SK-N-SH (cell line): ENCODE data around the gene RIPK4. TPM values are rescaled to one million over a fixed set of nuclear protein-coding genes. Genes with fewer than 3 reads are reported as not detected.

Experiments
- CTCF ChIA-PET: fragments of 300-600, 350-600 bp; formaldehyde crosslinking; extraction: SDS; loops from one replicate; lab custom pipeline; 2021; lab: Yijun Ruan, JAX
- POLR2A ChIA-PET: fragments of 350-600 bp; sonication (Branson Sonifier 250); formaldehyde crosslinking; extraction: SDS; loops from one replicate; lab custom pipeline; 2020; ENCODE audit warnings: antibody characterized with exemption, inconsistent platforms; lab: Yijun Ruan, JAX
- DNase-seq: peaks from one replicate; pipeline ENCODE4 v3.0.0; 2012
- H2AFZ ChIP-seq: fragments of 200-600 bp; sonication (generic); 2 replicates; pipeline ENCODE4 v1.8.1; 2016; ENCODE audit warnings: antibody characterized with exemption, mild to moderate bottlenecking, low read depth
- H3F3A ChIP-seq: fragments of 200-600 bp; sonication (generic); replicated peaks from 2 replicates; pipeline ENCODE3; 2016; ENCODE audit warnings: antibody characterized with exemption, mild to moderate bottlenecking; ENCODE audit not compliant: insufficient read depth
- H3K27ac ChIP-seq, 2 experiments: fragments of 200-500 bp in 1 of 2; fragments of 200-600 bp in 1 of 2; sonication (Bioruptor generic) in 1 of 2; sonication (generic), shearing (Covaris generic) in 1 of 2; 2 replicates each; pipeline versions ENCODE4 v1.5.1 to v1.6.1; 2014 to 2016; ENCODE audit warnings: low read depth in 2 of 2, inconsistent platforms in 1 of 2, low read length in 1 of 2, mild to moderate bottlenecking in 1 of 2, mixed read lengths in 1 of 2
- H3K27me3 ChIP-seq: fragments of 200-600 bp; sonication (generic), shearing (Covaris generic); 2 replicates; pipeline ENCODE4 v1.6.1; 2016; ENCODE audit warnings: mixed run types; ENCODE audit not compliant: insufficient read depth
- H3K36me3 ChIP-seq, 2 experiments: fragments of 200-500 bp in 1 of 2; fragments of 200-600 bp in 1 of 2; sonication (Bioruptor generic) in 1 of 2; sonication (generic) in 1 of 2; replicated peaks in 1 of 2; 2 replicates each; pipeline versions ENCODE3 to v1.5.1; 2014 to 2016; ENCODE audit warnings: low read length in 1 of 2, mild to moderate bottlenecking in 1 of 2; ENCODE audit not compliant: insufficient read depth in 2 of 2, control insufficient read depth in 1 of 2
- H3K4me1 ChIP-seq, 2 experiments: fragments of 200-500 bp in 1 of 2; fragments of 200-600 bp in 1 of 2; sonication (Bioruptor generic) in 1 of 2; sonication (generic), shearing (Covaris generic) in 1 of 2; 2 replicates each; pipeline versions ENCODE4 v1.5.1 to v1.6.1; 2014 to 2016; ENCODE audit warnings: low read depth in 1 of 2, low read length in 1 of 2, mixed run types in 1 of 2; ENCODE audit not compliant: insufficient read depth in 2 of 2, control insufficient read depth in 1 of 2
- H3K4me2 ChIP-seq: fragments of 200-600 bp; sonication (generic), shearing (Covaris generic); 2 replicates; pipeline ENCODE4 v1.6.1; 2017; ENCODE audit warnings: mixed run types
- H3K4me3 ChIP-seq, 2 experiments: fragments of 200-500 bp in 1 of 2; fragments of 200-600 bp in 1 of 2; sonication (Bioruptor generic) in 1 of 2; sonication (generic), shearing (Covaris generic) in 1 of 2; 2 replicates each; pipeline versions ENCODE4 v1.5.1 to v1.8.1; 2014 to 2016; ENCODE audit warnings: low read depth in 2 of 2, inconsistent platforms in 1 of 2, low read length in 1 of 2, mild to moderate bottlenecking in 1 of 2, mixed read lengths in 1 of 2, moderate library complexity in 1 of 2
- H3K79me2 ChIP-seq: fragments of 200-600 bp; sonication (generic); 2 replicates; pipeline ENCODE4 v1.8.1; 2017; ENCODE audit warnings: mild to moderate bottlenecking; ENCODE audit not compliant: insufficient read depth
- H3K9ac ChIP-seq: fragments of 200-600 bp; sonication (generic); 2 replicates; pipeline ENCODE4 v1.6.1; 2017; ENCODE audit warnings: mixed run types
- H3K9me2 ChIP-seq: fragments of 200-600 bp; sonication (generic); 2 replicates; pipeline ENCODE4 v1.6.1; 2017; ENCODE audit warnings: mixed run types
- H3K9me3 ChIP-seq: fragments of 200-600 bp; sonication (generic); 2 replicates; pipeline ENCODE4 v1.6.1; 2017; ENCODE audit warnings: mixed run types, mild to moderate bottlenecking, moderate library complexity
- H4K20me1 ChIP-seq: fragments of 200-600 bp; sonication (generic); 2 replicates; pipeline ENCODE4 v1.6.1; 2017; ENCODE audit warnings: mild to moderate bottlenecking, mixed run types; ENCODE audit not compliant: insufficient read depth
- JUND ChIP-seq: IDR thresholded peaks from 2 replicates; pipeline ENCODE4 v1.4.0; 2012
- MEF2A ChIP-seq: IDR thresholded peaks from 2 replicates; pipeline ENCODE4 v1.4.0; 2012; ENCODE audit warnings: low read depth, borderline replicate concordance
- MXI1 ChIP-seq: IDR thresholded peaks from 2 replicates; pipeline ENCODE4 v1.6.1; 2012; ENCODE audit warnings: mild to moderate bottlenecking, low read depth, low read length, improper control_type of control experiment
- NFIC ChIP-seq: IDR thresholded peaks from 2 replicates; pipeline ENCODE4 v1.4.0; 2012; ENCODE audit warnings: borderline replicate concordance
- NRF1 ChIP-seq: IDR thresholded peaks from 2 replicates; pipeline ENCODE4 v1.6.1; 2012; ENCODE audit warnings: low read depth, mild to moderate bottlenecking, low read length
- PBX3 ChIP-seq: IDR thresholded peaks from 2 replicates; pipeline ENCODE4; 2012
- POLR2AphosphoS5 ChIP-seq: IDR thresholded peaks from 2 replicates; pipeline ENCODE4 v1.6.1; 2012; ENCODE audit warnings: low read depth, low read length
- REST ChIP-seq: IDR thresholded peaks from 2 replicates; pipeline ENCODE4 v1.6.1; 2012; ENCODE audit warnings: mild to moderate bottlenecking, low read depth, low read length, moderate library complexity
- RFX5 ChIP-seq: IDR thresholded peaks from 2 replicates; pipeline ENCODE4 v1.6.1; 2012; ENCODE audit warnings: mild to moderate bottlenecking, improper control_type of control experiment, low read length
- TCF12 ChIP-seq: IDR thresholded peaks from 2 replicates; pipeline ENCODE4 v1.4.0; 2012
- USF1 ChIP-seq: IDR thresholded peaks from 2 replicates; pipeline ENCODE4 v1.4.0; 2012; ENCODE audit warnings: low read depth, borderline replicate concordance
- WGBS: methylation state at CpG from one replicate; pipeline ENCODE4 v1.1.6; 2017; ENCODE audit warnings: low lambda C conversion rate; 5-methylcytosine and 5-hydroxymethylcytosine counted together
- polyA plus RNA-seq, 3 experiments: library from polyadenylated mRNA; depleted of rRNA; stranded (reverse); fragments of >200 nt; gene quantifications; 2 replicates each; pipeline ENCODE4 v1.2.3, GENCODE V29; 2012

RIPK4 gene
- polyA plus RNA-seq, 1 of the 3 experiments (the other 2 are of a cell fraction): 11.0 TPM

- no peaks in the 10 kb centered on the region for H4K20me1 ChIP-seq
- peaks cover 0 to 10% of the 10 kb centered on the region in 2 experiments; a peak in 2 of 4 replicates for H3K4me1 ChIP-seq
- WGBS: 83% methylated on average over 11 of the region's 11 CpGs
- H3K9me2 ChIP-seq: no peaks in the 10 kb centered on the region
- no peak overlapping the region for H2AFZ ChIP-seq
- CTCF ChIA-PET: interaction anchor here (1.2 kb wide), 1 partner anchor 9 kb away, joined by 3 read pairs; no protein-coding TSS in a partner anchor
- no peaks in the 10 kb centered on the region for H3K27me3 ChIP-seq
- H3K9me3 ChIP-seq: no peaks in the 10 kb centered on the region
- H3K27ac ChIP-seq: no peak overlapping the region
- H3K36me3 ChIP-seq: no peaks in the 10 kb centered on the region
- peak overlapping the region in 1 of 2 experiments; percentile 76; a peak in 3 of 4 replicates for H3K4me3 ChIP-seq
- DNase-seq: no peak
- TF ChIP-seq MXI1 (no peak), NRF1 (no peak), POLR2AphosphoS5 (no peak), NFIC (no peak), PBX3 (no peak), USF1 (no peak)
- peaks cover 14% of the 10 kb centered on the region for H3F3A ChIP-seq
- POLR2A ChIA-PET: no interaction called here
- H3K4me2 ChIP-seq: peak overlapping the region; percentile 77; the same call in 1 of the 2 replicates
- H3K79me2 ChIP-seq: peaks cover 16% of the 10 kb centered on the region; the same call in 1 of the 2 replicates
- no peak overlapping the region for H3K9ac ChIP-seq
These were observed 1.4 kb downstream of the RIPK4 start for GRCh38 chr21:41765420-41765821.

GRCh38 chr21:41764558-41765419 is 2.1 kb downstream of the RIPK4 start:
- no peak overlapping the region for H2AFZ ChIP-seq
- no peak overlapping the region for H3K4me3 ChIP-seq
- H3K27ac ChIP-seq: no peak overlapping the region
- POLR2A ChIA-PET: no interaction called here
- no peak overlapping the region for H3K9ac ChIP-seq
- peaks cover 14% of the 10 kb centered on the region for H3F3A ChIP-seq
- TF ChIP-seq TCF12 (no peak), NFIC (no peak), USF1 (no peak), NRF1 (no peak), JUND (no peak), MEF2A (no peak), RFX5 (no peak), REST (no peak)
- DNase-seq: no peak
- H3K36me3 ChIP-seq: no peaks in the 10 kb centered on the region
- no peaks in the 10 kb centered on the region for H4K20me1 ChIP-seq
- no peaks in the 10 kb centered on the region for H3K9me2 ChIP-seq
- H3K9me3 ChIP-seq: no peaks in the 10 kb centered on the region
- H3K27me3 ChIP-seq: no peaks in the 10 kb centered on the region
- H3K4me1 ChIP-seq: peaks cover 0 to 10% of the 10 kb centered on the region in 2 experiments; a peak in 2 of 4 replicates
- CTCF ChIA-PET: interaction anchor here (1.2 to 2.1 kb wide), 2 partner anchors 8 to 14 kb away, joined by 3 to 16 read pairs; no protein-coding TSS in a partner anchor
- H3K4me2 ChIP-seq: 0 out of 2 replicates have a peak overlapping the region, but pooled peaks have one; percentile 77
- H3K79me2 ChIP-seq: peaks cover 16% of the 10 kb centered on the region; the same call in 1 of the 2 replicates
- 80% methylated on average over 7 of the region's 7 CpGs for WGBS
